Mucosa of descending colon (tissue), 3 donors: ENCODE data around the gene AGPAT2. TPM values are rescaled to one million over a fixed set of nuclear protein-coding genes. Genes with fewer than 3 reads are reported as not detected.
A peak's percentile ranks its signal among the peaks of the same experiment; 100 is the strongest.

Source experiments
- ATAC-seq: fragments of 200-7000 bp; cut with Tn5 transposase; one replicate; pipeline ENCODE4 v1.9.1; 2020; ENCODE audit warnings: mild to moderate bottlenecking, moderate library complexity
- DNase-seq, 3 donors: peaks; one replicate each; pipeline ENCODE4 v3.0.0-alpha.2; 2020
- H3K36me3 ChIP-seq: fragments of 200-600 bp; one replicate; pipeline ENCODE4 v1.8.0; 2021; ENCODE audit warnings: low read depth, mild to moderate bottlenecking
- H3K4me1 ChIP-seq: fragments of 200-600 bp; one replicate; pipeline ENCODE4 v1.8.0; 2021; ENCODE audit warnings: low read depth, mild to moderate bottlenecking
- H3K4me3 ChIP-seq: fragments of 200-600 bp; one replicate; pipeline ENCODE4 v1.8.0; 2021; ENCODE audit warnings: mild to moderate bottlenecking
- H3K9me3 ChIP-seq: fragments of 200-600 bp; one replicate; pipeline ENCODE4 v1.8.0; 2021; ENCODE audit warnings: mild to moderate bottlenecking
- CTCF ChIP-seq: fragments of 200-600 bp; IDR thresholded peaks from one replicate; pipeline ENCODE4 v1.8.0; 2022; ENCODE audit warnings: antibody characterized with exemption, mild to moderate bottlenecking
- intact Hi-C, 2 donors: fragments of 100-400 bp; cut with DNase I in 1 of 2; cut with micrococcal nuclease in 1 of 2; formaldehyde crosslinking; loops; one replicate each; pipeline versions ENCODE4 v1.11.0 to v1.11.1; 2022; cut with DNase I, micrococcal nuclease
- total RNA-seq, 3 donors: library from RNA; stranded (reverse); fragmentation: NEBNext Ultra II Directional in 2 of 3; extraction: Animal tissue kit (Norgen Biotek cat#: 25700) in 2 of 3; gene quantifications; one replicate each; pipeline versions ENCODE4 v1.2.1 to v1.2.4, GENCODE V29; 2021 to 2023
- donor health status: DM: no; HTN: no; CAD: no; lungs with moderate emphysema.
- donor health status: DM: no; HTN: no; CAD: no.
- donor health status: DM: no; HTN: yes; CAD: no.

Gene AGPAT2
- total RNA-seq, 3 donors from 2014 or later = 113 to 296 (median 152) TPM

DNA sequence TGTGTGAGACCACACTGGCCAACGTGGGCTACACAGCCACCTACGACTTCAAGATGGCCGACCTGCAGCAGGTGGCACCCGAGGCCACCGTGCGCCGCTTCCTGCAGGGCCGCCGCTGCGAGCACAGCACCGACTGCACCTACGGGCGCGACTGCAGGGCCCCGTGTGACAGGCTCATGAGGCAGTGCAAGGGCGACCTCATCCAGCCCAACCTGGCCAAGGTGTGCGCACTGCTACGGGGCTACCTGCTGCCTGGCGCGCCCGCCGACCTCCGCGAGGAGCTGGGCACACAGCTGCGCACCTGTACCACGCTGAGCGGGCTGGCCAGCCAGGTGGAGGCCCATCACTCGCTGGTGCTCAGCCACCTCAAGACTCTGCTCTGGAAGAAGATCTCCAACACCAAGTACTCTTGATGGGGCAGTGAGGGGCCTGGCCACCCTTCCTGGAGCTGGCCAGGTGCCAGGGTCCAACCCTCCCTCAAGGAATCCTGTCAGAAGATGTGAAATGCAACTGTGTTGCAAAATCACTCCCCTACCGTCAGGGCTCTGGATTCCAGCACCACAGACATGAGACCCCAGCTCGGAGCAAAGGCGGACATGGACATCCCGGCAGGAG is 36.2 kb upstream of the AGPAT2 start:
- ATAC-seq = no peak
- H3K36me3 ChIP-seq = no peaks in the 10 kb centered on the region
- H3K4me1 ChIP-seq = peaks cover 19% of the 10 kb centered on the region
- DNase-seq = no peak
- no peaks in the 10 kb centered on the region for H3K9me3 ChIP-seq
- no peak for TF ChIP-seq CTCF
- intact Hi-C loops = no loop called here
- no peak overlapping the region for H3K4me3 ChIP-seq

- intact Hi-C loops = no loop called here
- TF ChIP-seq CTCF = no peak
- no peaks in the 10 kb centered on the region for H3K9me3 ChIP-seq
- no peak overlapping the region for H3K4me3 ChIP-seq
- DNase-seq (no peak), ATAC-seq (no peak)
- no peaks in the 10 kb centered on the region for H3K36me3 ChIP-seq
- peaks cover 17% of the 10 kb centered on the region for H3K4me1 ChIP-seq
These were observed 35.7 kb upstream of the AGPAT2 start for GRCh38 chr9:136722969-136723356.

GRCh38 chr9:136722093-136722968 is 35.1 kb upstream of the AGPAT2 start:
- Histone ChIP-seq H3K4me1 (peaks cover 17% of the 10 kb centered on the region), H3K4me3 (no peak overlapping the region), H3K36me3 (no peaks in the 10 kb centered on the region), H3K9me3 (no peaks in the 10 kb centered on the region)
- ATAC-seq = no peak
- no peak for TF ChIP-seq CTCF
- DNase-seq = no peak
- intact Hi-C loops = no loop called here

GRCh38 chr9:136721339-136722092 is 34.3 kb upstream of the AGPAT2 start:
- no peaks in the 10 kb centered on the region for H3K9me3 ChIP-seq
- intact Hi-C loops = no loop called here
- no peak for TF ChIP-seq CTCF
- peaks cover 12% of the 10 kb centered on the region for H3K4me1 ChIP-seq
- peak; percentile 3 for ATAC-seq
- no peaks in the 10 kb centered on the region for H3K36me3 ChIP-seq
- no peak overlapping the region for H3K4me3 ChIP-seq
- no peak for DNase-seq

- no peak for ATAC-seq
- peaks cover 6% of the 10 kb centered on the region for H3K4me1 ChIP-seq
- intact Hi-C loops = no loop called here
- TF ChIP-seq CTCF = no peak
- H3K36me3 ChIP-seq = no peaks in the 10 kb centered on the region
- H3K9me3 ChIP-seq = no peaks in the 10 kb centered on the region
- no peak overlapping the region for H3K4me3 ChIP-seq
- DNase-seq = no peak
These were observed 33.7 kb upstream of the AGPAT2 start for GRCh38 chr9:136720898-136721338.
